Liver (tissue), 9 donors: ENCODE data around the gene LYSMD3. TPM values are rescaled to one million over a fixed set of nuclear protein-coding genes. Genes with fewer than 3 reads are reported as not detected.

Experiments
- DNase-seq: peaks from one replicate; pipeline ENCODE4 v3.0.0-alpha.2; 2017; ENCODE audit warnings: low spot score
- H3K27ac ChIP-seq, 2 donors: one replicate each; pipeline ENCODE4 v1.7.0; 2013; ENCODE audit warnings: inconsistent platforms in 2 of 2, low read length in 2 of 2, control low read depth in 1 of 2, low read depth in 1 of 2, mild to moderate bottlenecking in 1 of 2
- H3K27me3 ChIP-seq, 4 donors: one replicate each; pipeline versions ENCODE4 v1.6.1 to v1.7.0; 2013; ENCODE audit warnings: low read length in 3 of 4, inconsistent platforms in 1 of 4, mild to moderate bottlenecking in 1 of 4, moderate library complexity in 1 of 4; ENCODE audit not compliant: control insufficient read depth in 4 of 4, insufficient read depth in 4 of 4
- H3K36me3 ChIP-seq, 4 donors: one replicate each; pipeline versions ENCODE4 v1.6.1 to v1.7.0; 2013; ENCODE audit warnings: low read length in 3 of 4, mild to moderate bottlenecking in 3 of 4, low read depth in 1 of 4, moderate library complexity in 1 of 4; ENCODE audit not compliant: control insufficient read depth in 4 of 4, insufficient read depth in 3 of 4
- H3K4me1 ChIP-seq, 4 donors: one replicate each; pipeline versions ENCODE4 v1.6.1 to v1.7.0; 2013; ENCODE audit warnings: low read length in 3 of 4, mild to moderate bottlenecking in 3 of 4, moderate library complexity in 1 of 4; ENCODE audit not compliant: control insufficient read depth in 4 of 4, insufficient read depth in 4 of 4
- H3K4me3 ChIP-seq, 3 donors: one replicate each; pipeline versions ENCODE4 v1.6.1 to v1.7.0; 2013; ENCODE audit warnings: low read length in 3 of 3, control low read depth in 1 of 3, low read depth in 1 of 3, mild to moderate bottlenecking in 1 of 3
- H3K9ac ChIP-seq, 2 donors: one replicate each; pipeline ENCODE4 v1.7.0; 2013; ENCODE audit warnings: low read length in 2 of 2, mild to moderate bottlenecking in 2 of 2, moderate library complexity in 2 of 2, control low read depth in 1 of 2, low read depth in 1 of 2
- H3K9me3 ChIP-seq, 4 donors: one replicate each; pipeline versions ENCODE4 v1.6.1 to v1.7.0; 2013; ENCODE audit warnings: low read length in 3 of 4; ENCODE audit not compliant: control insufficient read depth in 4 of 4
- ATF3 ChIP-seq: IDR thresholded peaks from 2 replicates; pipeline ENCODE4 v1.6.1; 2016; ENCODE audit warnings: antibody characterized with exemption
- CTCF ChIP-seq: fragments of 150-350 bp; IDR thresholded peaks from 2 replicates; pipeline ENCODE4 v1.5.1; 2017; ENCODE audit warnings: improper control_type of control experiment, low read depth, low read length; ENCODE audit not compliant: missing input control
- FOXA1 ChIP-seq: IDR thresholded peaks from 2 replicates; pipeline ENCODE4 v1.6.1; 2016; ENCODE audit warnings: antibody characterized with exemption
- FOXA2 ChIP-seq: IDR thresholded peaks from 2 replicates; pipeline ENCODE4 v1.6.1; 2016; ENCODE audit warnings: antibody characterized with exemption
- GABPA ChIP-seq, 2 donors: IDR thresholded peaks in 1 of 2; conservative IDR thresholded peaks in 1 of 2; 2 replicates each; pipeline ENCODE4 v1.6.1; 2016; ENCODE audit warnings: antibody characterized with exemption in 2 of 2, mild to moderate bottlenecking in 1 of 2, moderate library complexity in 1 of 2
- HNF4A ChIP-seq, 2 donors: conservative IDR thresholded peaks; 2 replicates each; pipeline ENCODE4 v1.6.1; 2016; ENCODE audit warnings: antibody characterized with exemption in 2 of 2, mild to moderate bottlenecking in 2 of 2
- HNF4G ChIP-seq: IDR thresholded peaks from 2 replicates; pipeline ENCODE4 v1.6.1; 2016; ENCODE audit warnings: antibody characterized with exemption
- JUND ChIP-seq, 2 donors: IDR thresholded peaks; 2 replicates each; pipeline ENCODE4 v1.6.1; 2016; ENCODE audit warnings: antibody characterized with exemption in 2 of 2
- MAX ChIP-seq: IDR thresholded peaks from 2 replicates; pipeline ENCODE4 v1.6.1; 2016; ENCODE audit warnings: antibody characterized with exemption
- NR2F2 ChIP-seq: IDR thresholded peaks from 2 replicates; pipeline ENCODE4 v1.6.1; 2016; ENCODE audit warnings: antibody characterized with exemption
- RAD21 ChIP-seq, 2 donors: IDR thresholded peaks; 2 replicates each; pipeline ENCODE4 v1.6.1; 2016; ENCODE audit warnings: antibody characterized with exemption in 2 of 2, mild to moderate bottlenecking in 2 of 2
- REST ChIP-seq: IDR thresholded peaks from 2 replicates; pipeline ENCODE4 v1.6.1; 2016; ENCODE audit warnings: antibody characterized with exemption, mild to moderate bottlenecking
- RXRA ChIP-seq, 2 donors: IDR thresholded peaks; 2 replicates each; pipeline ENCODE4 v1.6.1; 2017 to 2018; ENCODE audit warnings: antibody characterized with exemption in 2 of 2, mild to moderate bottlenecking in 1 of 2
- SP1 ChIP-seq: IDR thresholded peaks from 2 replicates; pipeline ENCODE4 v1.6.1; 2018; ENCODE audit warnings: antibody characterized with exemption, mild to moderate bottlenecking
- TAF1 ChIP-seq: conservative IDR thresholded peaks from 2 replicates; pipeline ENCODE4 v1.6.1; 2016; ENCODE audit warnings: antibody characterized with exemption, mild to moderate bottlenecking
- YY1 ChIP-seq: IDR thresholded peaks from 2 replicates; pipeline ENCODE4 v1.6.1; 2016; ENCODE audit warnings: antibody characterized with exemption, mild to moderate bottlenecking
- ZBTB33 ChIP-seq: IDR thresholded peaks from 2 replicates; pipeline ENCODE4 v1.6.1; 2016; ENCODE audit warnings: antibody characterized with exemption
- WGBS: extraction: QIAGEN DNeasy Blood & Tissue Kit; methylation state at CpG from one replicate; pipeline ENCODE4 v1.1.7; 2013; 5-methylcytosine and 5-hydroxymethylcytosine counted together
- polyA plus RNA-seq, 2 donors: library from polyadenylated mRNA; stranded (reverse) in 1 of 2; unstranded in 1 of 2; fragments of 200-250 nt in 1 of 2; fragments of >200 nt in 1 of 2; fragmentation: Nextera tagmentation in 1 of 2; extraction: Ambion mirVana in 1 of 2; gene quantifications; one replicate each; pipeline versions ENCODE4 v1.2.1 to v1.2.3, GENCODE V29; 2013 to 2015
- total RNA-seq, 2 donors: library from RNA; depleted of rRNA; stranded (reverse); fragments of >200 nt; gene quantifications; one replicate each; pipeline ENCODE4 v1.2.3, GENCODE V29; 2014
- donor health status: healthy.
- donor health status: healthy.
- donor health status: healthy.
- donor health status: healthy.
- donor health status: healthy.

The LYSMD3 gene
- total and polyA plus RNA-seq, 4 donors = 8.8 to 23.6 (median 11.0) TPM

- no peak overlapping the region for H3K4me3 ChIP-seq
- peaks cover 0 to 3% (median 0%) of the 10 kb centered on the region in 4 donors for H3K9me3 ChIP-seq
- no peak for TF ChIP-seq NR2F2
- no peak for TF ChIP-seq HNF4A (conservative IDR thresholded peaks at IDR 0.05)
- TF ChIP-seq TAF1 = no peak
- no peak for TF ChIP-seq FOXA1
- TF ChIP-seq RAD21 (IDR thresholded peaks at IDR 0.05) = no peak
- TF ChIP-seq HNF4G = no peak
- no peak for TF ChIP-seq CTCF
- no peak for TF ChIP-seq GABPA (IDR thresholded peaks at IDR 0.05 in 1 of 2, conservative IDR thresholded peaks at IDR 0.05 in 1 of 2)
- TF ChIP-seq FOXA2 = no peak
- no peak overlapping the region for H3K27ac ChIP-seq
- H3K9ac ChIP-seq = no peak overlapping the region
- DNase-seq = no peak
- H3K36me3 ChIP-seq = no peaks in the 10 kb centered on the region
- peaks cover 0 to 7% (median under 1%) of the 10 kb centered on the region in 4 donors for H3K27me3 ChIP-seq
- H3K4me1 ChIP-seq = no peaks in the 10 kb centered on the region
- 76% methylated on average over 2 of the region's 2 CpGs for WGBS
Measured at GRCh38 chr5:90549729-90550275, 20.4 kb upstream of the LYSMD3 start.

GRCh38 chr5:90549223-90549622 lies 19.8 kb upstream of the LYSMD3 start:
- Histone ChIP-seq H3K27ac (no peak overlapping the region), H3K27me3 (peaks cover 0 to 7% (median under 1%) of the 10 kb centered on the region in 4 donors), H3K4me1 (no peaks in the 10 kb centered on the region), H3K4me3 (no peak overlapping the region), H3K36me3 (no peaks in the 10 kb centered on the region), H3K9me3 (no peaks in the 10 kb centered on the region), H3K9ac (no peak overlapping the region)
- TF ChIP-seq GABPA (IDR thresholded peaks at IDR 0.05 in 1 of 2, conservative IDR thresholded peaks at IDR 0.05 in 1 of 2) (no peak), MAX (no peak), ATF3 (no peak), RXRA (IDR thresholded peaks at IDR 0.05) (no peak), HNF4G (no peak), FOXA2 (no peak), REST (no peak), JUND (IDR thresholded peaks at IDR 0.05) (no peak), SP1 (no peak), NR2F2 (no peak), RAD21 (IDR thresholded peaks at IDR 0.05) (no peak), YY1 (no peak), ZBTB33 (no peak), FOXA1 (no peak), CTCF (no peak)
- DNase-seq = no peak
